HCT116 (cell line): ENCODE results near the gene DNASE2.

ENCODE experiments used
- CBX3 ChIP-seq: IDR thresholded peaks from 2 replicates; pipeline ENCODE4 v1.6.1; 2012; ENCODE audit warnings: low read depth
- EZH2 ChIP-seq: fragments of 200-600 bp; sonication (generic); IDR thresholded peaks from 2 replicates; pipeline ENCODE4 v1.6.1; 2017; ENCODE audit warnings: antibody characterized with exemption, mixed run types
- EZH2phosphoT487 ChIP-seq: fragments of 200-600 bp; IDR thresholded peaks from 2 replicates; pipeline ENCODE4 v1.6.1; 2018; ENCODE audit warnings: antibody characterized with exemption, borderline replicate concordance
- FOSL1 ChIP-seq: IDR thresholded peaks from 2 replicates; pipeline ENCODE4 v1.6.1; 2012; ENCODE audit warnings: low read depth
- JUND ChIP-seq: IDR thresholded peaks from 2 replicates; pipeline ENCODE4 v1.6.1; 2012
- POLR2A ChIP-seq: IDR thresholded peaks from 2 replicates; pipeline ENCODE4 v1.7.0; 2011; ENCODE audit warnings: borderline replicate concordance; ENCODE audit not compliant: insufficient read depth, insufficient read length; ENCODE audit errors: extremely low read depth
- POLR2AphosphoS5 ChIP-seq: IDR thresholded peaks from 2 replicates; pipeline ENCODE4 v1.6.1; 2011; ENCODE audit warnings: mild to moderate bottlenecking, low read depth, low read length, moderate library complexity
- RAD21 ChIP-seq: IDR thresholded peaks from 2 replicates; pipeline ENCODE4 v1.6.1; 2012; ENCODE audit warnings: low read depth, mild to moderate bottlenecking
- SP1 ChIP-seq: IDR thresholded peaks from 2 replicates; pipeline ENCODE4 v1.6.1; 2012; ENCODE audit warnings: low read depth
- TCF7L2 ChIP-seq: IDR thresholded peaks from 2 replicates; pipeline ENCODE4 v1.7.0; 2011; ENCODE audit warnings: borderline replicate concordance, inconsistent platforms; ENCODE audit not compliant: insufficient read depth, insufficient read length; ENCODE audit errors: extremely low read depth
- YY1 ChIP-seq: IDR thresholded peaks from 2 replicates; pipeline ENCODE4 v1.6.1; 2011; ENCODE audit warnings: low read length, low read depth, moderate library complexity, mild to moderate bottlenecking; ENCODE audit not compliant: insufficient replicate concordance; ENCODE audit errors: extremely low read depth
- ZBTB33 ChIP-seq: IDR thresholded peaks from 2 replicates; pipeline ENCODE4 v1.6.1; 2011; ENCODE audit warnings: mild to moderate bottlenecking, low read length, moderate library complexity; ENCODE audit not compliant: insufficient replicate concordance; ENCODE audit errors: extremely low read depth
- ZNF274 ChIP-seq: fragments of 200-500 bp; sonication (Bioruptor generic); IDR thresholded peaks from 2 replicates; pipeline ENCODE4 v1.6.1; 2014; ENCODE audit warnings: mild to moderate bottlenecking, low read depth, low read length, inconsistent platforms
- TF ChIP-seq, protein P1 (sequence below), 3 experiments: fragments of 200-600 bp in 1 of 3; sonication (generic) in 1 of 3; IDR thresholded peaks in 2 of 3; conservative IDR thresholded peaks in 1 of 3; 2 replicates each; pipeline ENCODE4 v1.5.1; 2012 to 2017; ENCODE audit warnings: low read depth in 2 of 3, low read length in 2 of 3, antibody characterized with exemption in 1 of 3, borderline replicate concordance in 1 of 3, control low read depth in 1 of 3, mild to moderate bottlenecking in 1 of 3, mixed read lengths in 1 of 3, mixed run types in 1 of 3, moderate library complexity in 1 of 3; ENCODE audit not compliant: insufficient read depth in 1 of 3

GRCh38 chr19:12847159-12848139 lies 33.8 kb downstream of the DNASE2 start:
- TF ChIP-seq SP1: no peak
- TF ChIP-seq POLR2A: no peak
- no peak for TF ChIP-seq EZH2
- TF ChIP-seq POLR2AphosphoS5: no peak
- TF ChIP-seq, protein P1, sequence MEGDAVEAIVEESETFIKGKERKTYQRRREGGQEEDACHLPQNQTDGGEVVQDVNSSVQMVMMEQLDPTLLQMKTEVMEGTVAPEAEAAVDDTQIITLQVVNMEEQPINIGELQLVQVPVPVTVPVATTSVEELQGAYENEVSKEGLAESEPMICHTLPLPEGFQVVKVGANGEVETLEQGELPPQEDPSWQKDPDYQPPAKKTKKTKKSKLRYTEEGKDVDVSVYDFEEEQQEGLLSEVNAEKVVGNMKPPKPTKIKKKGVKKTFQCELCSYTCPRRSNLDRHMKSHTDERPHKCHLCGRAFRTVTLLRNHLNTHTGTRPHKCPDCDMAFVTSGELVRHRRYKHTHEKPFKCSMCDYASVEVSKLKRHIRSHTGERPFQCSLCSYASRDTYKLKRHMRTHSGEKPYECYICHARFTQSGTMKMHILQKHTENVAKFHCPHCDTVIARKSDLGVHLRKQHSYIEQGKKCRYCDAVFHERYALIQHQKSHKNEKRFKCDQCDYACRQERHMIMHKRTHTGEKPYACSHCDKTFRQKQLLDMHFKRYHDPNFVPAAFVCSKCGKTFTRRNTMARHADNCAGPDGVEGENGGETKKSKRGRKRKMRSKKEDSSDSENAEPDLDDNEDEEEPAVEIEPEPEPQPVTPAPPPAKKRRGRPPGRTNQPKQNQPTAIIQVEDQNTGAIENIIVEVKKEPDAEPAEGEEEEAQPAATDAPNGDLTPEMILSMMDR (IDR thresholded peaks at IDR 0.05 in 2 of 3, conservative IDR thresholded peaks at IDR 0.05 in 1 of 3; ENCODE audit: borderline replicate concordance in 1 of 3, insufficient read depth in 1 of 3, low read depth in 2 of 3, low read length in 2 of 3): peak; percentile 81 to 98 (median 95)
- no peak for TF ChIP-seq YY1
- peak; percentile 96 for TF ChIP-seq RAD21
- no peak for TF ChIP-seq ZNF274
- TF ChIP-seq CBX3: no peak
- no peak for TF ChIP-seq ZBTB33
- no peak for TF ChIP-seq JUND
- no peak for TF ChIP-seq FOSL1
- TF ChIP-seq EZH2phosphoT487: no peak
- no peak for TF ChIP-seq TCF7L2
